IPS-11a (cell line): ENCODE data around the gene INCA1.
"Not testable (repeated sequence)": the region's sequence is repeated elsewhere in the genome, so short reads cannot be mapped to it uniquely, and the experiment has no call there.

Source experiments
- H3K4me3 ChIP-seq: one replicate; pipeline ENCODE4 v1.5.1; 2013; ENCODE audit warnings: low read depth, low read length, control low read depth

Gene INCA1, protein sequence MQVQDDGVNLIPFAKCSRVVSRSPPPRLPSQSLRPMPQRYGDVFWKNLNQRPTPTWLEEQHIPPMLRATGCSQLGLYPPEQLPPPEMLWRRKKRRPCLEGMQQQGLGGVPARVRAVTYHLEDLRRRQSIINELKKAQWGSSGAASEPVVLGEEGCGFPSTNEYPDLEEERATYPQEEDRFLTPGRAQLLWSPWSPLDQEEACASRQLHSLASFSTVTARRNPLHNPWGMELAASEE

DNA sequence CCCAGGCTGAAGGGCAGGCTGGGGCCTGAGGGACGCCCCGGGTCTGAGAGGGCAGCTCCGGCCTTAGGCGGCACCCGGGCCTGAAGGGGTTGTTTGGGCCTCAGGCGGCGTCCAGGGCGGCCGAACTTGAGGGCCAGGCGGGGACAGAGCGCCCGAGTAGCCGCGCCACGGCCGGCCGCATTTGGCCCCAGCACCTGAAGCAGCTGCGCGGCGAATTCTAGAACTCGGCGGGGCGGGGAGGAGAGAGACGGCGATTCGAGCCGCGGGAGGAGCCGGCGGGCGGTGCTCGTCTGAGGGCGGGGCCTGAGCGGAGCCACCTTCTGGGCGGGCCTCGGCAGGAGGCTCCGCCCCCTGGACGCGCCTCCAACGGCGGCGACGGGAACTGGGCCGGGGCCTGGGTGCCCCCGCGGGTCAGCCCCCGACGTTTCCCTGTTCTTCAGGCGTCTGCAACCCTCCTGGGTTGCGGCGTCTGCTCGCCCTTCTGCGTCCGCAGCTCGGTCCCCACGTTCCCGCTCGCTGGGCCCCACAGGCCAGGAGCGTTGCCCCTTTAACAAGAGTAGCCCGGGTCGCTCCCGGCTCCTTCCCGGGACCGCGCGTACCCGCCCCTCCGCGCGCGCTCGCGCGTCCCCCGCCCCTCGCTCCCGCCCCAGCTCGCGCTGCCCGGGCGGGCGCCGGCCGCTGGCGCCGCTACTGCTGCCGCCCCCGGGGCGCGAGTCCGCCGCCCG is at the start of gene INCA1, which contains the start of gene KIF1C:
INCA1 (minus strand) TSS at position 221 of the 725 bp plus-strand sequence. CDS start 3,085 bp downstream, outside the sequence.
KIF1C (plus strand) TSS at position 649 of the 725 bp plus-strand sequence. CDS start 2,297 bp downstream, outside the sequence.
- peak within 1 kb of the TSS; percentile 84 for H3K4me3 ChIP-seq

DNA sequence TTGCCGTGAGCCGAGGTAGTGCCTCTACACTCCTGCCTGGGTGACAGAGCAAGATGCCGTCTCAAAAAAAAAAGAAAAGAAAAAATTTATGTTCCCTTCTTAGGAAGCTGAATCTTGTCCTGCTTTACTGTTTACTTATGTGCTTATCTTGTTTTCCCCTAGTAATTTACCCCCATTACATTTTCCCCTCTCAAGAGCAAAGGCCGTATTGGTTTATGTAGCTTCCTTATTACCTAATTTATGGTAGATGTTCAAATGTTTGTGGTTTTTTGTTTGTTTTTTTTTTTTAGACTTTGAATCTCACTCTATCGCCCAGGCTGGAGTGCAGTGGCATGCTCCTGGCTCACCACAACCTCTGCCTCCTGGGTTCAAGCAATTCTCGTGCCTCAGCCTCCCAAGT is 48.2 kb upstream of the INCA1 start:
- no peak overlapping the region for H3K4me3 ChIP-seq

DNA sequence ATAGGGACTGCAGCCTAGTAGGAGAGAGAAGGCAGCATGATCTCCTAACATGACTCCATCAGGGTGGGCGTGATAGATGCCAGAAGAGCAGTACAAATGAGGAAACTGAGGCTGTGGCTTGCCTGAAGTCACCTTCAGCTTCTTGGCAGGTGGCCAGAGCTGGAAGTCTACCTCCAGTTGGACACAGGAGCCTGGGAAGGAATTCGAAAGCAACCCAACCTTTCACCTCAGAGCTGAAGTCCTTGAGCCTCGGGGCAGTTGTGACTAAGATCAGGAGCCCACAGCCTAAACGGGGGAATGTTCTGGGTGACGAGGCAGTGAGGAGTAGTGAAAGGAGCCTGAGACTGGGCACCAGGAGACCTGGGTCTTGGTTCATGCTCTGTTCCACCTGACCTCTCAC is 47.3 kb upstream of the INCA1 start:
- H3K4me3 ChIP-seq = no peak overlapping the region

DNA sequence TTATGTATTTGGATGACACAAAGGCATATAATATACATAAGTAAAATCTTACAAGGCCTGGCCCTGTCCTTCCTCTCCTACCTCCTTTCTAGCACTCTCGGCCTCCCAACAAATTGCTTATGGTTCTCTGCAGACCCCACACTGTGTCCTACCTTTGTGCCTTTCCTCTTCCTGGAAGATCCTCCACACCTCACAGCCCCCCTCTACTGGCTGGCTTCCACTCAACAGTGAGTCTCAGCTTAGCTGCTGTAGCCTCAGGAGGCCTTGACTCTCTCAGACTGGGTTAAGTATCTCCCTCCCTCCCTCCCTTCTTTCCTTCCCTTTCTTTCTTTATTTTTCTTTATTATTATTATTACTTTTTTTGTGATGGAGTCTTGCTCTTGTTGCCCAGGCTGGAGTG is 46.2 kb upstream of the INCA1 start:
- no peak overlapping the region for H3K4me3 ChIP-seq

DNA sequence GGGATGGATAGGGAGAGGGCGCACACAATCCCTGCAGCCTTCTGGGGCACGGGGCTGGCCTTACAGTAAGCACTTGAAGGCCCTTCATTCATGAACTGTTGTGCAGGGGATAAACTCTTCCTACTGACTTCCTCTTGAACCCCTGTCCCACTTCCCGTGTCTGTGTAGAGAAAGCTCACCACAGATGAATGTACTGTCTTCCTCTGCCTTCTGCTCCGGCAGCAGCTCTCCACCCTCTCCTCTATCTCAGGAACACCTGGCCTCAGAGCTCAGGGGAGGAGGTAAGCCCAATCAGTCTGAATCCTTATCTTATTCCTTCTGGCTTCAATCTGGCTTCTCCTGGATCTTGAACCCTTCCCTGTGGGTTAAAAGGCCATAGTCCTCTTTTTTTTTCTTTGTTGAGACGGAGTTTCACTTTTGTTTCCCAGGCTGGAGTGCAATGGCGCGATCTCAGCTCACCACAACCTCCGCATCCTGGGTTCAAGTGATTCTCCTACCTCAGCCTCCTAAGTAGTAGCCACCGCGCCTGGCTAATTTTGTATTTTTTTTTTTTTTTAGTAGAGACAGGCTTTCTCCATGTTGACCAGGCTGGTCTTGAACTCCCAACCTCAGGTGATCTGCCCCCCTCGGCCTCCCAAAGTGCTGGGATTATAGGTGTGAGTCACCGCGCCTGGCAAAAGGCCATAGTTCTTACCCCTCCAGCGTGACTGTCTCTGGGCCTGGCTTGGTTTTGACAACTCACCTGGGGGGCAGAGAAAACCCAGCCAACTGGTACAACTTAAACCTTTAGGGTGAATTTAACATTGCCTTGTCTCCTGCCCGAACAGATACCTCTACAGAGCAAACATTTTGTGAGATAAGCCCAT is 45.1 kb upstream of the INCA1 start:
- H3K4me3 ChIP-seq = no peak overlapping the region

DNA sequence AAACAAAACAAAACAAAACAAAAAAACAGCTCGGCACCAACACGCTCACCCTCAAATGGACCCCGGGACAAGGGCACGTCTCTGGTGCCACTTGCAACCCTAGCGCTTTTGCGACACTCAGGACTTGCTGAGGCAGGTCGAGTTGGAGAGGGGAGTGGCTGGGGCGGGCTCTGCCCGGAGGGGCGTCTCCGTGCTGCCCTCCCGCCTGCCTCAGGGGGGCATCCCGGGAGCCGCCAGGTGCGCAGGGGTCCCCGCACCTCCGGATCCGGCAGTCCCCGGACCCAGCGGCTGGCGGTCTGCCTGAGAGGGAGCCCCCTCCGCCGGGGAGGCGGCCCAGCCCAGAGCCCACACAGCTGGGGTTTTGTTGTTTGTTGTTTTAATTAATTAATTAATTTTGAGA is 38.0 kb upstream of the INCA1 start, which contains the start of gene SLC52A1:
SLC52A1 (minus strand) TSS at position 112 of the 400 bp plus-strand sequence. CDS start 820 bp downstream, outside the sequence.
- H3K4me3 ChIP-seq = peak within 1 kb of the TSS; percentile 8

DNA sequence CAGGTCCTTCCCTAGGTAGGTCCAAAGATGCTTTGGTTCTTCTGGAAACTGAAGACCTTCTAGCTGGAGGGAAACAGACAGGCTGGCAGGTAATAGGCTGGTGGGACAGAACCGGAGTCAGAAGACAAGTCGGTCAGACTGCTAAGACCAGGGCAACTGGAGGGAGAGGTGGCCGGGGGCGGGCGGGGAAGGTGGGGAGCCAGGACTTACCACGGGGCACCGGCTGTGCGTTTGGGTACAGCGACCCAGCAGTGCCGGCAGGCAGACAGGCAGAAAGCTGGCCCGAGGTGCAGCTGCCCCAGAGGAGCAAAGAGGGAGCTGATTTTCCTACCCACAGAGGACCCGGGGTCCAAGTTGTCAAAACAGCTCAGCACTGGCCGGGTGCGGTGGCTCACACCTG is 37.3 kb upstream of the INCA1 start:
- H3K4me3 ChIP-seq = no peak overlapping the region

DNA sequence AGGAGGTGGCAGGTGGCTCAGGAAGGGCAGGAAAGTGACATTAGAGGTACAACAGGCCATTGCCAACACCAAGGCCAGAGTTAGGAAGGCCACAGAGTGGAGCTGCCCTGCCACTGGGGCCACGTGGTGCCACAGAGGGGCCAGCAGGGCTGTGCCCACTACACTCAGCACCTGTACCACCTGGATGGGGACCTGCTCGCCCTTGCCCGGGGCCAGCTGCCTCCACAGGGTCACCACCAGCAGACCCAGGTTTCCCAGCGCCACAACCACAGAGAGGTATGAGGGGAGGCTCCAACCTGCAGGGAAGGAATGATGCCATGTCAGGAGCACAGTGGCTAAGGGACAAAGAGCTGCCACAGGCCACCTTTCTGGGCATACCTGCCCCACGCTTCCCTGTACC is 36.7 kb upstream of the INCA1 start:
- H3K4me3 ChIP-seq = no peak overlapping the region

DNA sequence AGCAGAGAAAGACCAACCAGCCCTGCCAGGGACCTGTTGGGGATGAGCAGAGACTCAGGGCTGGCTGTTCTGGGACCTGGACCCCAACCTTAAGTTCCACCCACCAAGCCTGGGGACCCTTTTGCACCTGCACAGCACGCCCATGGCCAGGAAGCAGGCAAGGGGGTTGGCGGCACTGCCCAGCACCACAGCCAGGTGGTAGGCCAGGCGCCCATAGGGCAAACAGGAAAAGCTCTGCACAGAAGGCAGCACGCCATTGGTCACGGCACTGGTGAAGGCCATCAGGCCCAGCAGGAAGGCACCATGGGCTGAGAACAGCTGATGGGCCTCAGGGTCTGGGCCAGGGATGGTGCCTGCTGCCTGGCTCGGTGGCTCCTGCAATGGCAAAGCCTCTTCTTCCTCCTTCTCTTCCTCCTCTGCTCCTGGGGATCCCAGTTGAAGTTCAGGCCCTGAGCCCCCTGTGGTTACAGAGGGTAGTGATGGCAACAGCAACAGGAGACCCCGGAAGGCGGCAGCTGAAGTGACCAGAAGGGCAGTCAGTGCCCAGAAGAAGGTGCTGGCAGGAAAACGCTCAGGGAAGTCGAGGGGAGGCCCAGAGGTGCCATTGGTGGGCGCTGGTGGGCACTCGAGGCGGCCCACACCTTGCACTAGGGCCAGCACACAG is 36.2 kb upstream of the INCA1 start:
- H3K4me3 ChIP-seq = no peak overlapping the region

DNA sequence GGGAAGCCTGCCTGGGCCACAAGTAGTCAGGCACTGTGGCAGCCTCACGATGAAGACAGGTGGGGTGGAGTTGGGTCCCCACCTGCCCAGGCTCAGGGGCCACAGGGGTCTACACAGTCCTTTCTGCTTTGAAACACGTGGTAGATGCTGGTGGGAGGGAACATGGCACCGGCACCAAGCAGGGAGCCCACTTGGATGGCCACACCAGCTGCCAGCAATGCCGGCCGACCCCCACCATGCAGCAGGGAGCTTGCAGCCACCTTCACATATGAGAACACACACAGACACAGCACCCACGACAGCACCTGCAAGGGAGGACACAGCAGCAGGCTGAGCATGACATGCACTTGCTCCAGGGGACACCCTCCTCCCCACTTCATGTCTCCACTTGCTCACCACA is 35.5 kb upstream of the INCA1 start:
- H3K4me3 ChIP-seq = no peak overlapping the region

DNA sequence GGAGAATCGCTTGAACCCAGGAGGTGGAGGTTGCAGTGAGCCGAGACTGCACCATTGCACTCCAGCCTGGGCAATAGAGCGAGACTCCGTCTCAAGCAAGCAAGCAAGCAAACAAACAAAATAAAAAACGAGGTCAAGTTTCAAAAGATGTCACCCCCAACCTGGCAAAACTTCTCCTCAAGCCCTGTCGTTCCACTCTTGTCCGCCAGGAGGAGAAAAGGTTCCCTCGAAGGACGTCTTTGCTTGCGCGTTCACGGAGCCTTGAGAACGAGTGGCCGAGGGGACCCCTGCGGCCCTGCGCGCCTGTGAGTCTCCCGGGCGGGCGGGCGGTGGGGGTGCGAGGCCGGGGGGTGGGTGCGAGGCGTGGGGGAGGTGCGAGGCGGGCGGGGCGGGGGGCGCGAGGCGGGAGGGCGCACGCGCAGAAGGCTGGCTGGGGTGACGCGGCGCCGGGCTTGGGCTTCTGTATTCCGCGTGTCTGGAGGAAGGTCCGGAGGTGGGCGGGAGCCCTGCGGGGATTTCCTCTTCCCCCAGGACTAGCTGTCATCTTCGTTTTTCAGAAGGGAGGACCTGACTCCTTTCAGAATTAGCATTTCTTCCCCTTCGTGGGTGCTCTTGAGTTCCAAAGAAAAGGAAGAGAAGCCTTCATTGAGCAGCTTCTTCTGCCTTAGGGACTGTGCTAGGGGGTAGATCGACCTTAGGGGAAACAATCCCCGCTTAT is 34.2 kb upstream of the INCA1 start:
- peak overlapping the region; percentile 24 for H3K4me3 ChIP-seq

DNA sequence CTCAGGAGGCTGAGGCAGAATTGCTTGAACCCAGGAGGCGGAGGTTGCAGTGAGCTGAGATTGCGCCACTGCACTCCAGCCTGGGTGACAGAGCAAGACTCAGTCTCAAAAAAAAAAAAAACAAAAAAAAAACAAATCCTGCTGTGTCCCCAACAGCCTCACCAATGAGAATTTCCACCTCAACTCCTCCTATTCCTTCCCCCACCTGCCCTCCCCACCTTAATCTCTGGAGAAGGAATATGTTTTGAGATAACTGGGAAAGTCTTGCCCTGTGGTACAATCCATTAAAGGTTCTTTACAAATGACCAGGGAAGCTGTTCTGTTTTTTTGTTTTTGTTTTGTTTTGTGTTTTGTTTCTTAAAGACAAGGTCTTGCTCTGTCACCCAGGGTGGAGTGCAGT is 32.8 kb upstream of the INCA1 start:
- H3K4me3 ChIP-seq = not testable (repeated sequence)

DNA sequence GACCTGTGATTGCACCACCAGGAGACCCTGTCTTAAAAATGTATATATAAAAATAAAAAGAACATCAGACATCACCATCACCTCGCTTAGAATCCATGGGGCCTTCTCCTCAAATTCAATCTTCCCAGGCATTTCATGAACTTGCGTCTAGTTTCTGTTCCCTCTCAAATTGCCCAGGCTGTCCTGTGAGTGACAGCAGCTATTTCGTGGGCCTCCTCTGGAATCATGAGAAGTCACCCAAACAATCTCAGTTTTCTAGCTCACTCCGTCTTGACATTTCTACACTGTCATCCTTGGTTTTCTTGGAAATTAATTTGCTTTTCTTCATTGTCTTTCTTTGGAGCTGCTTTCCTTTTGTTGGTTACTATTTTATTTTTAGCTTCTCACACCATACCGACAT is 30.6 kb upstream of the INCA1 start:
- H3K4me3 ChIP-seq = no peak overlapping the region

DNA sequence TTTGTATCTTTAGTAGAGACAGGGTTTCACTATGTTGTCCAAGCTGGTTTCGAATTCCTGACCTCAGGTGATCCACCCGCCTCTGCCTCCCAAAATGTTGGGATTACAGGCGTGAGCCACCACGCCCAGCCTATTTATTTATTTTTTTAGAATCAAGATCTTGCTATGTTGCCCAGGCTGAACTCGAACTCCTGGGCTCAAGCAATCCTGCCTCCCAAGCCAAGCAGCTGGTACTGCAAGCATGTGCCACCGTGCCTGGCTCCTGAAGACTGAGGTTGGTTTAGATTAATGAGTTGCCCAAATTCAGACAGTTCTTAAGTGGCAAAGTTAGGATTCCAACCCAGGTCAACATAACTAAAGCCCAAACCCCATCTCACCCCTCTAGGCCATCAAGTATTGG is 30.0 kb upstream of the INCA1 start:
- no peak overlapping the region for H3K4me3 ChIP-seq

DNA sequence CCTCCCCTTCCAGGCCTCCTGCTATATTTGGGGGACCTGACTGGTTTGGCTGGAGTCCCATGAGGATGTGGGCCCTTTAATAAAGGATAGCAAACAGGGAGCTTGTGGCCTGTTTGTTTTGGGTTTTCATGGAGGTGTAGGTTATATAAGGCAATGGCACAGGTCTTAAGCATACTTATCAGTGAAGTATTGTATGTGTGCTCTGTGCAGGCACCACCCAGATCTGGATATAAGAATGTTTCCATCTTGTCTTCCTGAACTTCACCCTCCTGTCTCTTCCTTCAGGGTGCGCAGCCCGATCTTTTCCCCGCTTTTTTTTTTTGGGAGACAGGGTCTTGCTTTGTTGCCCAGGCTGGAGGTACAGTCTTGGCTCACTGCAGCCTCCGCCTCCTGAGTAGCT is 27.3 kb upstream of the INCA1 start:
- H3K4me3 ChIP-seq = no peak overlapping the region

DNA sequence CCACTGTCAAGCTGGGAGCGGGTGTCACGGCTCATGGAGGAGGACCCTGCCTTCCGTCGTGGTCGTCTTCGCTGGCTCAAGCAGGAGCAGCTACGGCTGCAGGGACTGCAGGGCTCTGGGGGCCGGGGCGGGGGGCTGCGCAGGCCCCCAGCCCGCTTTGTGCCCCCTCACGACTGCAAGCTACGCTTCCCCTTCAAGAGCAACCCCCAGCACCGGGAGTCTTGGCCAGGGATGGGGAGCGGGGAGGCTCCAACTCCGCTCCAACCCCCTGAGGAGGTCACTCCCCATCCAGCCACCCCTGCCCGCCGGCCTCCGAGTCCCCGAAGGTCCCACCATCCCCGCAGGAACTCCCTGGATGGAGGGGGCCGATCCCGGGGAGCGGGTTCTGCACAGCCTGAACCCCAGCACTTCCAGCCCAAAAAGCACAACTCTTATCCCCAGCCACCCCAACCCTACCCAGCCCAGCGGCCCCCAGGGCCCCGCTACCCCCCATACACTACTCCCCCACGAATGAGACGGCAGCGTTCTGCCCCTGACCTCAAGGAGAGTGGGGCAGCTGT is 26.3 kb upstream of the INCA1 start:
- no peak overlapping the region for H3K4me3 ChIP-seq

DNA sequence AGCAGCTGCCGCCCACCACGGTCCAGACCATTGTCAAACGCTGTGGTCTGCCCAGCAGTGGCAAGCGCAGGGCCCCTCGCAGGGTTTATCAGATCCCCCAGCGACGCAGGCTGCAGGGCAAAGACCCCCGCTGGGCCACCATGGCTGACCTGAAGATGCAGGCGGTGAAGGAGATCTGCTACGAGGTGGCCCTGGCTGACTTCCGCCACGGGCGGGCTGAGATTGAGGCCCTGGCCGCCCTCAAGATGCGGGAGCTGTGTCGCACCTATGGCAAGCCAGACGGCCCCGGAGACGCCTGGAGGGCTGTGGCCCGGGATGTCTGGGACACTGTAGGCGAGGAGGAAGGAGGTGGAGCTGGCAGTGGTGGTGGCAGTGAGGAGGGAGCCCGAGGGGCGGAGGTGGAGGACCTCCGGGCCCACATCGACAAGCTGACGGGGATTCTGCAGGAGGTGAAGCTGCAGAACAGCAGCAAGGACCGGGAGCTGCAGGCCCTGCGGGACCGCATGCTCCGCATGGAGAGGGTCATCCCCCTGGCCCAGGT is 24.9 kb upstream of the INCA1 start:
- no peak overlapping the region for H3K4me3 ChIP-seq

DNA sequence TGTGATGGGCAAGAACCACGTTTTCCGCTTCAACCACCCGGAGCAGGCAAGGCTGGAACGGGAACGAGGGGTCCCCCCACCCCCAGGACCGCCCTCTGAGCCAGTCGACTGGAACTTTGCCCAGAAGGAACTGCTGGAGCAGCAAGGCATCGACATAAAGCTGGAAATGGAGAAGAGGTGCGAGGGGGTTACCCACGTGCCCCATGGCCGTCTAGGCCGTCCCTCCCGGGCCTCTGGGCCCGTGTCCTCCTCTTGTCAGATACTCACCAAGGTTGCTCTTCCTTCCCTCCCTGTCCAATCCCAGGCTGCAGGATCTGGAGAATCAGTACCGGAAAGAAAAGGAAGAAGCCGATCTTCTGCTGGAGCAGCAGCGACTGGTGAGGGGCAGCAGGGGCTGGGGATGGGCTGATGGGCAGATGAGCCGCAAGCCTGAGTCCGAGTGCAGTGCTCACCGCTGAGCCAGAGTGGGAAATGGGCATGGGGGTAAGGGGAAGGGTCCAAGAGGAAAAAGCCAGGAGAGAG is 23.2 kb upstream of the INCA1 start:
- H3K4me3 ChIP-seq = no peak overlapping the region

DNA sequence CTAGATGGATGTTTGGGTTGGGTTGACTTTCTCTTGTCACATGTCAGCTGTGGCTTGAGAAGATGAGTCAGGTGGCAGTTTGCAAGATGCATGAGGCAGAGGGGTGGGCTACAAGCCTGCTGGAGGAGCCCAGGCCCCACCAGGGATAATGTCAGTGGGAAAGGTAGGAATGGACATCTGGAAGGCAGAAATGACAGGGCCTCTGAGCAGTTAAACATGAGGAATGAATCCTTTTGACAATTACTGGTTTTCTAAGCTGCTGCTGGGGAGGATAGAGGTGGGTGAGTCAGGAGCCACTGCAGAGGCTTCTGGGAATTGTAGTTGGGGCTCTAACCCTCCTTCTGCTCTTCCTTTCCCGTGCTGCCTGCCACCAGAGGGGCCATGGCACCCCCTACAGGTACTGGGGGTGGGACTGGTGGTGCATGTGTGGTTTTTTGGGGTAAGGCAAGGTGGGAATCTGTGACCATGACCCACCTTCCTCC is 22.2 kb upstream of the INCA1 start:
- H3K4me3 ChIP-seq = no peak overlapping the region
